ENCODE data around the gene FLNB.

The FLNB gene

DNA sequence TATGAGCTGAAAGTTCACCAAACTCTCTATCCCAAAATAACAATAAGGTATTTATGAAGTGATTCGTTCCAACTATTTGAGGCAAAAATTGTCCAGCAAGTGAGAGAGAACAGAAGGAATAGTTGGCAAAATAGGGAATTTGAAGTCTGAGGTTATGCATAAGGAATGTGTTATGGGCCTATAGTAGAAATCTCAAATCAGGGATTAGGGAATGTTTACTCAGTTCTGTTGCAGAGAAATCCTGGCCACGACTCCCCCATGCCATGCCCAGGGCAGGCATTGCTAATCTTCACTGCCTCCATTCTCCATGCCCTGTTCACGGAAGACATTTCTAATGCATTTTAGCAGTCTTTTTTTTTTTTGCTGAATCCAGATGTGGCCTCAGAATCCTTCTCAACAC is 58.6 kb downstream of the FLNB start:
- no peak for TF ChIP-seq CREB1 (IDR thresholded peaks at IDR 0.05; ENCODE audit: low read depth)
- no peak for TF ChIP-seq EGR1 (IDR thresholded peaks at IDR 0.05)
- TF ChIP-seq TCF12 (IDR thresholded peaks at IDR 0.05; ENCODE audit: low read depth) = no peak
- no peak for TF ChIP-seq TEAD4 (IDR thresholded peaks at IDR 0.05)
- no peak for TF ChIP-seq REST (IDR thresholded peaks at IDR 0.05; ENCODE audit: low read depth)
- TF ChIP-seq RAD21 (IDR thresholded peaks at IDR 0.05; ENCODE audit: low read depth) = no peak
- TF ChIP-seq YY1 (IDR thresholded peaks at IDR 0.05; ENCODE audit: low read depth) = no peak
- no peak for TF ChIP-seq NFIC (IDR thresholded peaks at IDR 0.05)
- TF ChIP-seq ZBTB7A (IDR thresholded peaks at IDR 0.05; ENCODE audit: low read depth) = no peak

- TF ChIP-seq REST (IDR thresholded peaks at IDR 0.05; ENCODE audit: low read depth) (no peak), NFIC (IDR thresholded peaks at IDR 0.05) (no peak), CEBPB (IDR thresholded peaks at IDR 0.05) (no peak), RAD21 (IDR thresholded peaks at IDR 0.05; ENCODE audit: low read depth) (no peak), TAF1 (IDR thresholded peaks at IDR 0.05; ENCODE audit: low read depth) (no peak)
Observed at GRCh38 chr3:58068122-58068809, 60.0 kb downstream of the FLNB start.

GRCh38 chr3:58071480-58071971 is 63.3 kb downstream of the FLNB start:
- no peak for TF ChIP-seq EGR1 (IDR thresholded peaks at IDR 0.05)
- no peak for TF ChIP-seq USF1 (IDR thresholded peaks at IDR 0.05)
- TF ChIP-seq TCF12 (IDR thresholded peaks at IDR 0.05; ENCODE audit: low read depth) = no peak
- no peak for TF ChIP-seq REST (IDR thresholded peaks at IDR 0.05; ENCODE audit: low read depth)
- TF ChIP-seq RAD21 (IDR thresholded peaks at IDR 0.05; ENCODE audit: low read depth) = no peak
- no peak for TF ChIP-seq ZBTB7A (IDR thresholded peaks at IDR 0.05; ENCODE audit: low read depth)

GRCh38 chr3:58072052-58072762 is 64.0 kb downstream of the FLNB start:
- TF ChIP-seq EP300 (IDR thresholded peaks at IDR 0.05; ENCODE audit: borderline replicate concordance) (no peak), MAX (IDR thresholded peaks at IDR 0.05) (no peak), CREB1 (IDR thresholded peaks at IDR 0.05; ENCODE audit: low read depth) (no peak), RAD21 (IDR thresholded peaks at IDR 0.05; ENCODE audit: low read depth) (no peak), FOXM1 (IDR thresholded peaks at IDR 0.05; ENCODE audit: borderline replicate concordance, low read depth) (no peak), CEBPB (IDR thresholded peaks at IDR 0.05) (no peak), YY1 (IDR thresholded peaks at IDR 0.05; ENCODE audit: low read depth) (no peak), REST (IDR thresholded peaks at IDR 0.05; ENCODE audit: low read depth) (no peak), USF1 (IDR thresholded peaks at IDR 0.05) (no peak), TAF1 (IDR thresholded peaks at IDR 0.05; ENCODE audit: low read depth) (no peak), NFIC (IDR thresholded peaks at IDR 0.05) (no peak), EGR1 (IDR thresholded peaks at IDR 0.05) (no peak), TCF12 (IDR thresholded peaks at IDR 0.05; ENCODE audit: low read depth) (no peak), ZBTB7A (IDR thresholded peaks at IDR 0.05; ENCODE audit: low read depth) (no peak), TEAD4 (IDR thresholded peaks at IDR 0.05) (no peak)

Data from Ishikawa (cell line).